HEK293 (cell line): ENCODE results near the gene MS4A10.

Experiments
- BCL11A ChIP-seq: fragments of 450-650 bp; formaldehyde crosslinking; IDR thresholded peaks from 2 replicates; pipeline ENCODE4 v1.5.1; 2016; ENCODE audit warnings: low read depth, missing biosample characterization, missing genetic modification characterization
- CTCF ChIP-seq: fragments of 450-650 bp; formaldehyde crosslinking; IDR thresholded peaks from 2 replicates; pipeline ENCODE4 v1.5.1; 2016; ENCODE audit warnings: missing biosample characterization, missing genetic modification characterization
- SP2 ChIP-seq: fragments of 450-650 bp; formaldehyde crosslinking; IDR thresholded peaks from 2 replicates; pipeline ENCODE4 v1.5.1; 2016; ENCODE audit warnings: missing biosample characterization, missing genetic modification characterization
- ZFP3 ChIP-seq: fragments of 450-650 bp; formaldehyde crosslinking; IDR thresholded peaks from 2 replicates; pipeline ENCODE4 v1.5.1; 2016; ENCODE audit warnings: low read depth, missing biosample characterization, missing genetic modification characterization
- ZNF138 ChIP-seq: fragments of 450-650 bp; formaldehyde crosslinking; IDR thresholded peaks from 2 replicates; pipeline ENCODE4 v1.5.1; 2016; ENCODE audit warnings: missing biosample characterization, missing genetic modification characterization, borderline replicate concordance
- ZNF214 ChIP-seq: fragments of 450-650 bp; formaldehyde crosslinking; IDR thresholded peaks from 2 replicates; pipeline ENCODE4 v1.5.1; 2017; ENCODE audit warnings: missing biosample characterization, mild to moderate bottlenecking, missing genetic modification characterization, borderline replicate concordance
- ZNF311 ChIP-seq: fragments of 450-650 bp; formaldehyde crosslinking; IDR thresholded peaks from 2 replicates; pipeline ENCODE4 v1.5.1; 2017; ENCODE audit warnings: missing biosample characterization, missing genetic modification characterization, borderline replicate concordance
- ZNF335 ChIP-seq: fragments of 450-650 bp; formaldehyde crosslinking; conservative IDR thresholded peaks from 2 replicates; pipeline ENCODE4 v1.5.1; 2016; ENCODE audit warnings: missing biosample characterization, missing genetic modification characterization
- ZNF426 ChIP-seq: fragments of 450-650 bp; formaldehyde crosslinking; IDR thresholded peaks from 2 replicates; pipeline ENCODE4 v1.5.1; 2017; ENCODE audit warnings: missing biosample characterization, missing genetic modification characterization, mild to moderate bottlenecking, inconsistent platforms, moderate library complexity
- ZNF473 ChIP-seq: fragments of 450-650 bp; formaldehyde crosslinking; IDR thresholded peaks from 2 replicates; pipeline ENCODE4 v1.5.1; 2017; ENCODE audit warnings: missing biosample characterization, missing genetic modification characterization
- ZNF677 ChIP-seq: fragments of 450-650 bp; IDR thresholded peaks from 2 replicates; pipeline ENCODE4 v1.5.0; 2018; ENCODE audit warnings: missing biosample characterization, mild to moderate bottlenecking, missing genetic modification characterization, moderate library complexity
- TF ChIP-seq, protein P1 (sequence below): fragments of 450-650 bp; formaldehyde crosslinking; IDR thresholded peaks from 2 replicates; pipeline ENCODE4 v1.5.1; 2016; ENCODE audit warnings: missing biosample characterization, missing genetic modification characterization
- TF ChIP-seq, protein P2 (sequence below): fragments of 450-650 bp; formaldehyde crosslinking; IDR thresholded peaks from 2 replicates; pipeline ENCODE4 v1.5.1; 2017; ENCODE audit warnings: missing biosample characterization, missing genetic modification characterization

- TF ChIP-seq CTCF (tag by site-specific recombination) (no peak), ZNF214 (tag by site-specific recombination) (no peak), ZNF311 (tag by site-specific recombination) (no peak), ZNF335 (tag by site-specific recombination) (no peak), ZNF138 (tag by site-specific recombination) (no peak), SP2 (tag by site-specific recombination) (no peak), ZNF677 (tag by site-specific recombination) (no peak), ZNF473 (no peak), ZFP3 (tag by site-specific recombination) (no peak), BCL11A (no peak), ZNF426 (no peak)
- TF ChIP-seq, protein P1, sequence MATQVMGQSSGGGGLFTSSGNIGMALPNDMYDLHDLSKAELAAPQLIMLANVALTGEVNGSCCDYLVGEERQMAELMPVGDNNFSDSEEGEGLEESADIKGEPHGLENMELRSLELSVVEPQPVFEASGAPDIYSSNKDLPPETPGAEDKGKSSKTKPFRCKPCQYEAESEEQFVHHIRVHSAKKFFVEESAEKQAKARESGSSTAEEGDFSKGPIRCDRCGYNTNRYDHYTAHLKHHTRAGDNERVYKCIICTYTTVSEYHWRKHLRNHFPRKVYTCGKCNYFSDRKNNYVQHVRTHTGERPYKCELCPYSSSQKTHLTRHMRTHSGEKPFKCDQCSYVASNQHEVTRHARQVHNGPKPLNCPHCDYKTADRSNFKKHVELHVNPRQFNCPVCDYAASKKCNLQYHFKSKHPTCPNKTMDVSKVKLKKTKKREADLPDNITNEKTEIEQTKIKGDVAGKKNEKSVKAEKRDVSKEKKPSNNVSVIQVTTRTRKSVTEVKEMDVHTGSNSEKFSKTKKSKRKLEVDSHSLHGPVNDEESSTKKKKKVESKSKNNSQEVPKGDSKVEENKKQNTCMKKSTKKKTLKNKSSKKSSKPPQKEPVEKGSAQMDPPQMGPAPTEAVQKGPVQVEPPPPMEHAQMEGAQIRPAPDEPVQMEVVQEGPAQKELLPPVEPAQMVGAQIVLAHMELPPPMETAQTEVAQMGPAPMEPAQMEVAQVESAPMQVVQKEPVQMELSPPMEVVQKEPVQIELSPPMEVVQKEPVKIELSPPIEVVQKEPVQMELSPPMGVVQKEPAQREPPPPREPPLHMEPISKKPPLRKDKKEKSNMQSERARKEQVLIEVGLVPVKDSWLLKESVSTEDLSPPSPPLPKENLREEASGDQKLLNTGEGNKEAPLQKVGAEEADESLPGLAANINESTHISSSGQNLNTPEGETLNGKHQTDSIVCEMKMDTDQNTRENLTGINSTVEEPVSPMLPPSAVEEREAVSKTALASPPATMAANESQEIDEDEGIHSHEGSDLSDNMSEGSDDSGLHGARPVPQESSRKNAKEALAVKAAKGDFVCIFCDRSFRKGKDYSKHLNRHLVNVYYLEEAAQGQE (tag by site-specific recombination), result no peak
- TF ChIP-seq, protein P2, sequence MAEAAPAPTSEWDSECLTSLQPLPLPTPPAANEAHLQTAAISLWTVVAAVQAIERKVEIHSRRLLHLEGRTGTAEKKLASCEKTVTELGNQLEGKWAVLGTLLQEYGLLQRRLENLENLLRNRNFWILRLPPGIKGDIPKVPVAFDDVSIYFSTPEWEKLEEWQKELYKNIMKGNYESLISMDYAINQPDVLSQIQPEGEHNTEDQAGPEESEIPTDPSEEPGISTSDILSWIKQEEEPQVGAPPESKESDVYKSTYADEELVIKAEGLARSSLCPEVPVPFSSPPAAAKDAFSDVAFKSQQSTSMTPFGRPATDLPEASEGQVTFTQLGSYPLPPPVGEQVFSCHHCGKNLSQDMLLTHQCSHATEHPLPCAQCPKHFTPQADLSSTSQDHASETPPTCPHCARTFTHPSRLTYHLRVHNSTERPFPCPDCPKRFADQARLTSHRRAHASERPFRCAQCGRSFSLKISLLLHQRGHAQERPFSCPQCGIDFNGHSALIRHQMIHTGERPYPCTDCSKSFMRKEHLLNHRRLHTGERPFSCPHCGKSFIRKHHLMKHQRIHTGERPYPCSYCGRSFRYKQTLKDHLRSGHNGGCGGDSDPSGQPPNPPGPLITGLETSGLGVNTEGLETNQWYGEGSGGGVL (tag by site-specific recombination), result no peak
Observed at GRCh38 chr11:60764879-60765278, 20.3 kb upstream of the MS4A10 start.
